B cell (primary cell): Measurements from ENCODE around the gene PDK4. TPM values are rescaled to one million over a fixed set of nuclear protein-coding genes. Genes with fewer than 3 reads are reported as not detected.

ENCODE experiments used
- ATAC-seq: fragments of 200-7000 bp; cut with Tn5 transposase; one replicate; pipeline ENCODE4 v1.10.0; 2021; ENCODE audit warnings: low read depth, mild to moderate bottlenecking, moderate number of reproducible peaks, moderate library complexity
- CTCF ChIA-PET: fragments of 350-600 bp; sonication (Branson Sonifier 250); formaldehyde crosslinking; loops from one replicate; lab custom pipeline; 2021; ENCODE audit warnings: antibody characterized with exemption, inconsistent platforms; lab: Charles Lee
- POLR2A ChIA-PET: fragments of 350-600 bp; sonication (Branson Sonifier 250); formaldehyde crosslinking; loops from one replicate; lab custom pipeline; 2021; ENCODE audit warnings: antibody characterized with exemption; lab: Charles Lee
- DNase-seq: peaks from one replicate; pipeline ENCODE4 v3.0.0; 2013
- H2AFZ ChIP-seq: 2 replicates; pipeline ENCODE4 v1.6.1; 2012; ENCODE audit warnings: mild to moderate bottlenecking, low read depth, low read length; ENCODE audit not compliant: insufficient read depth, poor library complexity, severe bottlenecking
- H3K27ac ChIP-seq, 2 donors: 1 replicate in 1 of 2; 2 replicates in 1 of 2; pipeline ENCODE4 v1.5.1; 2012 to 2013; ENCODE audit warnings: low read length in 2 of 2, mild to moderate bottlenecking in 2 of 2, moderate library complexity in 1 of 2
- H3K27me3 ChIP-seq, 4 experiments: fragments of 200-600 bp in 1 of 4; sonication (generic) in 1 of 4; replicated peaks in 1 of 4; 1 replicate in 2 of 4; 2 replicates in 2 of 4; pipeline versions ENCODE4 v1.6.1 to v1.7.0; 2013 to 2016; ENCODE audit warnings: low read length in 3 of 4, mild to moderate bottlenecking in 2 of 4, mixed read lengths in 1 of 4, moderate library complexity in 1 of 4; ENCODE audit not compliant: insufficient read depth in 4 of 4, control insufficient read depth in 3 of 4; ENCODE audit errors: control extremely low read depth in 1 of 4
- H3K36me3 ChIP-seq, 2 experiments: replicated peaks in 1 of 2; 1 replicate in 1 of 2; 2 replicates in 1 of 2; pipeline versions ENCODE4 v1.6.1 to v1.7.1; 2013; ENCODE audit warnings: low read length in 1 of 2; ENCODE audit not compliant: insufficient read depth in 2 of 2, control insufficient read depth in 1 of 2; ENCODE audit errors: control extremely low read depth in 1 of 2, extremely low read depth in 1 of 2
- H3K4me1 ChIP-seq, 2 donors: fragments of 200-600 bp in 1 of 2; sonication (generic) in 1 of 2; 1 replicate in 1 of 2; 2 replicates in 1 of 2; pipeline versions ENCODE4 v1.5.1 to v1.6.1; 2013 to 2017; ENCODE audit warnings: low read length in 2 of 2; ENCODE audit not compliant: control insufficient read depth in 2 of 2, insufficient read depth in 2 of 2
- H3K4me2 ChIP-seq: replicated peaks from 2 replicates; pipeline ENCODE3; 2012; ENCODE audit warnings: mild to moderate bottlenecking, low read depth, low read length; ENCODE audit not compliant: poor library complexity, severe bottlenecking
- H3K4me3 ChIP-seq, 5 experiments: fragments of 200-600 bp in 1 of 5; sonication (generic) in 1 of 5; 1 replicate in 3 of 5; 2 replicates in 2 of 5; pipeline versions ENCODE4 v1.5.1 to v1.7.0; 2011 to 2016; ENCODE audit warnings: low read length in 4 of 5, mild to moderate bottlenecking in 4 of 5, low read depth in 2 of 5, control low read depth in 1 of 5, moderate library complexity in 1 of 5; ENCODE audit not compliant: insufficient read depth in 1 of 5; ENCODE audit errors: control extremely low read depth in 1 of 5, extremely low read depth in 1 of 5
- H3K79me2 ChIP-seq: fragments of 200-600 bp; sonication (generic); one replicate; pipeline ENCODE4 v1.6.0; 2016; ENCODE audit warnings: low read length; ENCODE audit not compliant: control insufficient read depth, insufficient read depth
- H3K9ac ChIP-seq: fragments of 200-600 bp; sonication (generic); 2 replicates; pipeline ENCODE4 v1.6.1; 2017; ENCODE audit warnings: mild to moderate bottlenecking, low read length, moderate library complexity
- H3K9me3 ChIP-seq, 3 donors: one replicate each; pipeline versions ENCODE4 v1.6.1 to v1.7.1; 2013; ENCODE audit warnings: low read length in 2 of 3; ENCODE audit not compliant: control insufficient read depth in 2 of 3, insufficient read depth in 1 of 3; ENCODE audit errors: control extremely low read depth in 1 of 3
- H4K20me1 ChIP-seq: 2 replicates; pipeline ENCODE4 v1.6.0; 2012; ENCODE audit warnings: mild to moderate bottlenecking, low read length; ENCODE audit not compliant: insufficient read depth, control insufficient read depth, poor library complexity, severe bottlenecking
- H3K27ac Mint-ChIP-seq: one replicate; pipeline ENCODE4 v1.8.0; 2021; ENCODE audit warnings: mixed read lengths
- H3K27me3 Mint-ChIP-seq: one replicate; pipeline ENCODE4 v1.8.0; 2021; ENCODE audit warnings: mixed read lengths
- H3K4me1 Mint-ChIP-seq: one replicate; pipeline ENCODE4 v1.8.0; 2021; ENCODE audit warnings: mixed read lengths
- H3K4me3 Mint-ChIP-seq: one replicate; pipeline ENCODE4 v1.8.0; 2021; ENCODE audit warnings: mixed read lengths
- H3K9me3 Mint-ChIP-seq: one replicate; pipeline ENCODE4 v1.8.0; 2022; ENCODE audit warnings: mixed read lengths; ENCODE audit not compliant: insufficient read depth
- EZH2 ChIP-seq: IDR thresholded peaks from 2 replicates; pipeline ENCODE4 v1.6.1; 2012; ENCODE audit warnings: borderline replicate concordance, low read depth, mild to moderate bottlenecking, moderate library complexity, low read length; ENCODE audit not compliant: insufficient read depth, poor library complexity, severe bottlenecking
- WGBS: methylation state at CpG from one replicate; pipeline ENCODE4 v1.1.5; 2013; ENCODE audit warnings: missing lambda C conversion rate; ENCODE audit not compliant: insufficient coverage; 5-methylcytosine and 5-hydroxymethylcytosine counted together
- intact Hi-C: fragments of 100-400 bp; cut with micrococcal nuclease; formaldehyde crosslinking; loops from one replicate; pipeline ENCODE4 v1.10.0; 2022
- polyA plus RNA-seq: library from polyadenylated mRNA; depleted of rRNA; stranded (reverse); fragments of >200 nt; gene quantifications from 2 replicates; pipeline ENCODE4 v1.2.3, GENCODE V29; 2012
- total RNA-seq, 2 donors: library from RNA; stranded (reverse); fragments of 120-200 nt in 1 of 2; gene quantifications; 1 replicate in 1 of 2; 2 replicates in 1 of 2; pipeline versions ENCODE4 v1.2.3 to v1.2.4, GENCODE V29; 2013 to 2022
- TF ChIP-seq, protein P1 (sequence below): fragments of 200-600 bp; IDR thresholded peaks from one replicate; pipeline ENCODE4 v1.8.0; 2022; ENCODE audit warnings: antibody characterized with exemption, mild to moderate bottlenecking

PDK4 gene
- total and polyA plus RNA-seq, 2 donors (not counting 1 experiment from before 2014, with no cell fraction given), result 0.54 to 6.8 TPM

GRCh38 chr7:95622001-95622549 lies 25.8 kb upstream of the PDK4 start:
- DNase-seq (no peak), ATAC-seq (no peak)
- Histone ChIP-seq H3K79me2 (no peaks in the 10 kb centered on the region), H3K4me2 (no peak overlapping the region), H3K4me1 (no peaks in the 10 kb centered on the region), H3K4me3 (no peak overlapping the region), H3K27me3 (no peaks in the 10 kb centered on the region), H2AFZ (no peak overlapping the region), H4K20me1 (no peaks in the 10 kb centered on the region), H3K9ac (no peak overlapping the region), H3K27ac (no peak overlapping the region), H3K36me3 (no peaks in the 10 kb centered on the region), H3K9me3 (no peaks in the 10 kb centered on the region)
- CTCF ChIA-PET, result interaction anchor here (2.2 to 2.3 kb wide), 2 partner anchors 13 to 94 kb away, joined by 5 read pairs; no protein-coding TSS in a partner anchor
- intact Hi-C loops, result no loop called here
- no peak overlapping the region for H3K27ac Mint-ChIP-seq
- TF ChIP-seq, protein P1, sequence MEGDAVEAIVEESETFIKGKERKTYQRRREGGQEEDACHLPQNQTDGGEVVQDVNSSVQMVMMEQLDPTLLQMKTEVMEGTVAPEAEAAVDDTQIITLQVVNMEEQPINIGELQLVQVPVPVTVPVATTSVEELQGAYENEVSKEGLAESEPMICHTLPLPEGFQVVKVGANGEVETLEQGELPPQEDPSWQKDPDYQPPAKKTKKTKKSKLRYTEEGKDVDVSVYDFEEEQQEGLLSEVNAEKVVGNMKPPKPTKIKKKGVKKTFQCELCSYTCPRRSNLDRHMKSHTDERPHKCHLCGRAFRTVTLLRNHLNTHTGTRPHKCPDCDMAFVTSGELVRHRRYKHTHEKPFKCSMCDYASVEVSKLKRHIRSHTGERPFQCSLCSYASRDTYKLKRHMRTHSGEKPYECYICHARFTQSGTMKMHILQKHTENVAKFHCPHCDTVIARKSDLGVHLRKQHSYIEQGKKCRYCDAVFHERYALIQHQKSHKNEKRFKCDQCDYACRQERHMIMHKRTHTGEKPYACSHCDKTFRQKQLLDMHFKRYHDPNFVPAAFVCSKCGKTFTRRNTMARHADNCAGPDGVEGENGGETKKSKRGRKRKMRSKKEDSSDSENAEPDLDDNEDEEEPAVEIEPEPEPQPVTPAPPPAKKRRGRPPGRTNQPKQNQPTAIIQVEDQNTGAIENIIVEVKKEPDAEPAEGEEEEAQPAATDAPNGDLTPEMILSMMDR, result no peak
- TF ChIP-seq EZH2, result no peak
- H3K4me3 Mint-ChIP-seq, result no peak overlapping the region
- H3K27me3 Mint-ChIP-seq, result peaks cover 13% of the 10 kb centered on the region
- no peaks in the 10 kb centered on the region for H3K4me1 Mint-ChIP-seq
- POLR2A ChIA-PET, result interaction anchor here (0.6 kb wide), 1 partner anchor 64 kb away, joined by 5 read pairs; no protein-coding TSS in a partner anchor
- no peaks in the 10 kb centered on the region for H3K9me3 Mint-ChIP-seq

- no peak overlapping the region for H3K4me2 ChIP-seq
- no peaks in the 10 kb centered on the region for H3K79me2 ChIP-seq
- no peak overlapping the region for H3K27ac ChIP-seq
- ChIA-PET POLR2A (no interaction called here), CTCF (interaction anchor here (1.7 to 2.2 kb wide), 2 partner anchors 65 to 93 kb away, joined by 3 to 5 read pairs; no protein-coding TSS in a partner anchor)
- no peak overlapping the region for H2AFZ ChIP-seq
- WGBS, result no CpG with 5 or more reads among the region's 1 CpG
- TF ChIP-seq EZH2, result no peak
- TF ChIP-seq, protein P1, result no peak
- DNase-seq (no peak), ATAC-seq (no peak)
- no peaks in the 10 kb centered on the region for H3K27me3 ChIP-seq
- Mint-ChIP-seq H3K27ac (no peak overlapping the region), H3K27me3 (peaks cover 13% of the 10 kb centered on the region), H3K9me3 (no peaks in the 10 kb centered on the region), H3K4me1 (no peaks in the 10 kb centered on the region), H3K4me3 (no peak overlapping the region)
- H4K20me1 ChIP-seq, result no peaks in the 10 kb centered on the region
- no peak overlapping the region for H3K4me3 ChIP-seq
- H3K9ac ChIP-seq, result no peak overlapping the region
- no peaks in the 10 kb centered on the region for H3K4me1 ChIP-seq
- intact Hi-C loops, result no loop called here
- H3K36me3 ChIP-seq, result no peaks in the 10 kb centered on the region
- H3K9me3 ChIP-seq, result no peaks in the 10 kb centered on the region
These were observed 25.1 kb upstream of the PDK4 start for GRCh38 chr7:95621404-95621803.
